CD4-positive, alpha-beta T cell treated with Interferon gamma for 1 hour (primary cell): ENCODE results near the gene SYTL1.
"Not testable (repeated sequence)": the region's sequence is repeated elsewhere in the genome, so short reads cannot be mapped to it uniquely, and the experiment has no call there.

Experiments
- DNase-seq: peaks from one replicate; pipeline ENCODE4 v3.0.0-alpha.2; 2020

The SYTL1 gene

GRCh38 chr1:27365372-27366112 is 23.7 kb downstream of the SYTL1 start:
- peak; percentile 75 for DNase-seq

GRCh38 chr1:27366113-27366410 is 24.2 kb downstream of the SYTL1 start:
- DNase-seq = peak; percentile 63

GRCh38 chr1:27366411-27367159 is 24.8 kb downstream of the SYTL1 start, which contains the start of gene MAP3K6:
MAP3K6 (minus strand) TSS chr1:27366961; CDS start chr1:27366597, 364 bp downstream.
- DNase-seq = no peak

GRCh38 chr1:27367160-27367650 is 25.4 kb downstream of the SYTL1 start:
- DNase-seq = no peak

- DNase-seq = peak; percentile 22
Observed at GRCh38 chr1:27368869-27369582, 27.2 kb downstream of the SYTL1 start.

- no peak for DNase-seq
Observed at GRCh38 chr1:27372022-27372807, 30.4 kb downstream of the SYTL1 start.

- DNase-seq = no peak
Observed at GRCh38 chr1:27372808-27373690, 31.2 kb downstream of the SYTL1 start.

- DNase-seq = no peak
Observed at GRCh38 chr1:27374362-27375086, 32.7 kb downstream of the SYTL1 start, which contains the start of gene FCN3. FCN3 (minus strand) TSS chr1:27374824; CDS start chr1:27374818, 6 bp downstream.

GRCh38 chr1:27377760-27378495 is 36.1 kb downstream of the SYTL1 start:
- DNase-seq = no peak

- no peak for DNase-seq
Observed at GRCh38 chr1:27379564-27380122, 37.8 kb downstream of the SYTL1 start.

GRCh38 chr1:27380224-27380623 is 38.4 kb downstream of the SYTL1 start:
- no peak for DNase-seq

- no peak for DNase-seq
Observed at GRCh38 chr1:27380766-27381733, 39.2 kb downstream of the SYTL1 start.

- no peak for DNase-seq
Observed at GRCh38 chr1:27381969-27382762, 40.3 kb downstream of the SYTL1 start.

- DNase-seq = no peak
Observed at GRCh38 chr1:27383039-27383605, 41.3 kb downstream of the SYTL1 start, which contains the start of gene CD164L2. CD164L2 (minus strand) TSS chr1:27383333; CDS start chr1:27383239, 94 bp downstream.

- DNase-seq = no peak
Observed at GRCh38 chr1:27383661-27384060, 41.8 kb downstream of the SYTL1 start.

GRCh38 chr1:27384797-27385196 is 43.0 kb downstream of the SYTL1 start:
- not testable (repeated sequence) for DNase-seq
